Hematopoietic multipotent progenitor cell treated with erythropoietin and hydrocortisone succinate and interleukin-3 and kit ligand, for 8 days (in vitro differentiated cells): Measurements from ENCODE around the gene GARS1.
"Not testable (repeated sequence)": the region's sequence is repeated elsewhere in the genome, so short reads cannot be mapped to it uniquely, and the experiment has no call there.

Source experiments
- DNase-seq: peaks from one replicate; pipeline ENCODE4 v3.0.0-alpha.2; 2015

Gene GARS1

DNA sequence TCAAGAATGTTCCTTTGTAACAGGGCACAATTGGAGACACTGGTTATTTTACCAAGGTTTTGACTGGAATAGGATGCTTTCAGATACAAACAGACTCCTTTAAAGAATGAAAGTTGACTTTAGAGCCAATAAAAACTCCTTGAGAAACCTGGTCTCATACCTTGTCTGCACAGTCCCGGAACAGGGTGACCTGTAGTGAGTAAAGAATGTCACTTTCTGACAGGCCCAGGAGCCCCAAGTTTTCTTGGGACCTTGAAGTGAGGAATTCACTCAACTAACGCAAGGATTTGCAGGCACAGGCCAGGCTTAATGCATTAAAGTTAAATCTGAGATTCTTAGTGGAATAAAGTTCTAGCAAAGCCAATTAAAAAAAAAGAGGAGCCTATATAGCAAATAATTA, 11.5 kb upstream of the GARS1 start:
- DNase-seq = no peak

DNA sequence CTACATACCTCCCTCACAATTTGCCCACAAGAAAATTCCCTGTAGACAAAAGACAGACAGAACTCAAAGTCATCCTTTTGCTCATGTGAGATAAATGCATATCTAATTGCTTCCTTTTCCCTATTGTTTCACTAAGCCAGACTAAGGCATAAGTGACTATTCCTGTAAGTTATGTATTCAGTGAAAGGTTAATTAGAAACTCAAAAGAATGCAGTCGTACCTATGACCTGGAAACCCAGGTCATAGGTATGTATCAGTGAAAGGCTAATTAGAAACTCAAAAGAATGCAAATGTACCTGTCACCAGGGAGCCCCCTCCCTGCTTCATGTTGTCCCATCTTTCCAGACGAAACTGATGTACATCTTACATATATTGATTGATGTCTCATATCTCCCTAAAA, 10.3 kb upstream of the GARS1 start:
- DNase-seq = no peak

DNA sequence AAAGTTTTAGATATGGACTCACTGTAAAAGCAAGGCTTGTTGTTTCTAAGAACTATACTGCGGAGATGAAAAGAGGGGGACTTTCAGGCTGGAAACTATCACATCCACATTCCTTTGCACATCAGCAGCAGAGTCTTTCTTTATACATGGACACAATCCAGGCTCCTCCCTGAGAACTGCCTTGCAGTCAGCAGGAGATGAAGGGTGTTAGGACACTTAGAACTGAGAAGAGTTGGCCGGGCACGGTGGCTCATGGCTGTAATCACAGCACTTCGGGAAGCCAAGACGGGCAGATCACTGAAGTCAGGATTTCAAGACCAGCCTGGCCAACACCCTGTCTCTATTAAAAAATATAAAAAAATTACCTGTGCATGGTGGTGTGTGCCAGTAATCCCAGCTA, 9.7 kb upstream of the GARS1 start:
- no peak for DNase-seq

DNA sequence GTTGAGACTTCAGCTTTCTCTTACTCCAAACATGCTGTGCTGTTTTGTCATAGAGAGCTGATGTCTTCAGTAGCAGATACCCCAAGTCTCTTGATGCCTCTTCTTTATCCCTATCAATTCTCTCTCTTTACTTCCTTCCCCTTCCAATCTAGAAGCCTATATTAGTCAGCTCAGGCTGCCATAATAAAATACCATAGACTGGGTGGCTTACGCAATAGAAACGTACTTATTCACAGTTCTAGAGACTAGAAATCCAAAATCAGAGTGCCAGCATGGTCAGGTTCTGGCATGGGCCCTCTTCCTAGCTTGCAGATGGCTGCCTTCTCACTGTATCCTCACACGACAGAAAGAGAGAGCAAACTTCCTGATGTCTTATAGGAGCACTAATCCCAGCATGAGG, 9.0 kb upstream of the GARS1 start:
- no peak for DNase-seq

DNA sequence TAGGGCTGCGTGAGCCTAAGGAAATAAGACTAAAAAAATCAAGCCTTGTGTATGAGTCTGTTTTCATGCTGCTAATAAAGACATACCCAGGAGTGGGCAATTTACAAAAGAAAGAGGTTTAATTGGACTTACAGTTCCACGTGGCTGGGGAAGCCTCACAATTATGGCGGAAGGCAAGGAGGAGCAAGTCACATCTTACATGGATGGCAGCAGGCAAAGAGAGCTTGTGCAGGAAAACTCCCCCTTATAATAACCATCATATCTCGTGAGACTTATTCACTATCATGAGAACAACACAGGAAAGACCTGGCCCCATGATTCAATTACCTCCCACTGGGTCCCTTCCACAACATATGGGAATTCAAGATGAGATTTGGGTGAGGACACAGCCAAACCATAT, 7.1 kb upstream of the GARS1 start:
- not testable (repeated sequence) for DNase-seq

DNA sequence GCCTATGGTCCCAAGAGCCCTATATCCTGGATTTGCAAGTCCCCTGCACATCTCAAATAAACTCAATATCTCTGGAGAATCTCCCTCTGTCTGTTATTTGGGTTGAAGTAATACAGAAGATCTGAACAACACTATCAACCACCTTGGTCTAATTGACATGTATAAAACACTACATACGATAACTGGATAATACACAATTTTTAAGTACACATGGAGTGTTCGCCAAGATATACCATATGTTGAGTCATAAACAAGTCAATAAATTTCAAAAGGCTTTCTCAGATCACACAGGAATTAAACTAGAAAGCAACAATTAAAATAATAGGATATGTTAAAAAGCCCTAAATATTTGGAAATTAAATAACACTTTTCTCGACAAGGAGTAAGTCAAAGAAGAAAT, 5.6 kb upstream of the GARS1 start:
- DNase-seq = no peak

DNA sequence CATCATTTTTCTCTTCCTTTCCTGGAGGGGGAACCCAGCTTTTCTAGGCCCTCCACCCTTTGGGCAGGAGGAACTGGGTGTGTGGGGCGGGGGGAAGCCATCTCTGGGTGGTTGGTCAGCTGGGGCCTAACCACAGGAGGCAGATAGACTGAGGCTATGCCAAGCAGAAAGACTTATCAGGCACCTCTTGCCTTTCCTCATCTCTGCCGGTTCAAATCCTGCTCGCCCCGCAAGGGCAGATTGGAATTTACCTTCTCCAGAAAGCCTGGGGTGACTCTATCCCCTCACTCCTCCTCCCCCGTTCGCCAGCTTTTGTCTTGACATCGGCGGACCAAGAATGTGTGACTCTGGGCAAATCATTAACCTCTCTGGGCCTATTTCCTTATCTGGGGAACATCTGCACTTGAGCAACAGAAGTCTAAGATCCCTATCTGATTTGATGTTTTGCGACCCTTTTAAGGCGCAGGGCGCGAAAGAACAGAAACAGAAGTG, 584 bp upstream of the GARS1 start:
- peak; percentile 73 for DNase-seq

DNA sequence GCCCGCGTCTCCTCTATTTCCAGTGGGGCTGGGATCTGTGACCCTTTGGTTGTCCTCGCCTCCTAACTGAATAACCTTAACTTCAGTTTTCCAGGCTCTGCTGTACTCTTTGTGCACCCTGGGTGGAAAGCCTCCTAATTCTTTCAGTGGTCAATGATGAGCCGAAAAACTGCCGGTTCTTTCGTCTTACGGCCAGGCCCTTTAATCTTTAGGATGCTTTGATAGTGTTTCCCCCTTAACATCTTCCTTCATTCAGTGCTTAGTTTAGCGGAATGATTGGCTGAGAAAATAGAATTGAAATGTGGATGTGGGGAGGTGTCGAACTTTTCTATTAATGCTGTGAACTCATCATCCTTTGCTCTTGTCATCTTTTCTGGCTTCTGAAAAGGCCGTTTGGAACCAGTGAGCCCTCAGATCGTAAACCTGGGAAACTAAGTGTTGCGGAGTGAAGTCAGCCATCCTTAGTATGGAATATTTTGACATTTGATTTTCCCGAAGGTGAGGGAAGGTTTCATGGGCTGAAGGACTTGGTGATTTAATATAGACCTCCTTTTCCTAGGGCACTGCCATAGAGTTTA, 847 bp downstream of the GARS1 start:
- peak; percentile 22 for DNase-seq

DNA sequence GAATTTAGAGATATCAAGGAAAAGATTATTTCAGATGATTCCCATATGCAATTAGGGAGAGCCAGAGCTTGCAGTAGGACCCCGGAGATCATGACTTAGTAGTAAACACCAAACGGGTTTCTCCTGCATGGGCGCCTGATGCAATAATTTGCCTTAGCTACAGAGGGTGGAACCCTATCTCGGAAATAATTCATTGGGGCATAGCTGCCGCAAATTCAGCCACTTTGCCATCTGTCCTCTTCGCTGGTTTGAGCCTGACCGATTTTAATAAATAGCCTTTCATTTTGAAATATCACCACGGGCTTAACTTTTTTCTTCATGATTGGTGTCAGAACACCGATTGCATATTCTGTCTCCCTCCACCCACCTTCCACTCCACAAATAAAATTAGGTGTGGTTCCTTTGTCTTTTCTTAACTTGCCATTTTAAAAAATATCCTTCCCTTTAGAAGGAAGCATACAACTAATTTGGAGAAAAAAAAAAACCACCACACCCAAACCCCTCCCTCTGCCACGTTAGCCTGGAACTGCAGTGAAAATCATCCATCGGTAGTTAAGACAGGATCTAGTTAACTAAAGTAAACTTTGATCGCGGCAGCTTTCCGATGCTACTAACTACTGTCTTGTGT, 1.4 kb downstream of the GARS1 start:
- DNase-seq = peak; percentile 58

DNA sequence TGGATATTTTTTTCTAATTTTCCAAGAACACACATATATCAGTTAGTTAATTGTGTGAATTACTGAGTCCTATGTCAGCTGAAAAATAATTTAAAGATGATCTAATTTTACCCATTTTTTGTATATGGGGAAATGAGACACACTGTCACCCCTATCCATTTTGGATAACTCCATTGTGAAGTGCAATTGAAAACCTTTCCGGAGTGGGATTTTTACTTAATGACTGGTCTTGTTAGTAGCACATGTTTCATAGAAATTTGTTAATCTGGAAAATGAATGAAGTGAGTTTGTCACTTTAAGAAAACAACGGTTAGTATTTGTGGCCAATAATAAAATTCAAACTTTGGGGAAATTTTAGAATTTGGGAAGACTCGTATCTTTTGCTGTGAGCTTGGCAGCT, 2.0 kb downstream of the GARS1 start:
- DNase-seq = no peak

DNA sequence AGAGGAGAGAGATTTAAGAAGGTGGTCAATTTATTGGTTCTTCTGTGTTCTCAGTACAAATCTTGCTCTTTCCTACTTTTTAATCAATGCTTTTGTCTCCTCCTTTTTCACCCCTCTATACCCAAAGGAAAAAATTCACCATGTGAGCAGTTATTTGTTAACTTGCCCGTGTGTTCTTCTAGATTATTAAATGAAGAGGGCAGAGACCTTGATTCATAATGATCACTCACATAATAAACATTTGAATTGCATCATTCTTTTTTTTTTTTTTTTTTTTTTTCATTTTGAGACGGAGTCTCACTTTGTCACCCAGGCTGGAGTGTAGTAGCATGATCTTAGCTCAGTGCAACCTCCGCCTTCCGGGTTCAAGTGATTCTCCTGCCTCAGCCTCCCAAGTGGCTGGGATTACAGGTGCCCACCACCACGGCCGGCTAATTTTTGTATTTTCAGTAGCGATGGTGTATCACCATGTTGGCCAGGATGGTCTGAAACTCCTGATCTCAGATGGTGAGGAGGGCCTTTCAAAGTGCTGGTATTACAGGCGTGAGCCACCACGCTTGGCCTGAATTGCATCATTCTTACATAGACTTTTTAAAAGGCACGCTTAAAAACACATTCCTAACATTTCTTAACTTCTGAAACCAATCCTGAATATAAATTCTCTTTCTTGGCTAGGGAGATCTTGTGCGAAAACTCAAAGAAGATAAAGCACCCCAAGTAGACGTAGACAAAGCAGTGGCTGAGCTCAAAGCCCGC, 3.6 kb downstream of the GARS1 start:
- DNase-seq = no peak

DNA sequence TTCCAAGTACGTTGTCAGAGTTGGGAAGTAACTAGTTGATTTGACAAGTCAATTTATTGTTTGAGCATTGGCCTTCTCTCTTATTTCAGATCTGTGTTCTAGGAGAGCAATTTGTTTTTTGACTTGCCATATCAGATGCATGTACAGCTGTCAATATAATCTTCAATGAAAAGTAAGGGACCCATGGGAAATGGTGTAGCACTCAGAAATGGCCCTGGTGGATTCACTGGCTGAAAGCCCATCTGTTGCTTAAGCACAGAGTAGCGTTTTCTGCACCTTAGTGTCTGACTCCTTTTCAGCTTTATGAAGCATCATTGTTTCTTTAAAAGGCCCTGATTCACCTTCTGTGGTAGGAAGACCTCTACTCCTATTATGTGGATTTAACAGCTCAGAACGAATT, 10.2 kb downstream of the GARS1 start:
- DNase-seq = no peak

DNA sequence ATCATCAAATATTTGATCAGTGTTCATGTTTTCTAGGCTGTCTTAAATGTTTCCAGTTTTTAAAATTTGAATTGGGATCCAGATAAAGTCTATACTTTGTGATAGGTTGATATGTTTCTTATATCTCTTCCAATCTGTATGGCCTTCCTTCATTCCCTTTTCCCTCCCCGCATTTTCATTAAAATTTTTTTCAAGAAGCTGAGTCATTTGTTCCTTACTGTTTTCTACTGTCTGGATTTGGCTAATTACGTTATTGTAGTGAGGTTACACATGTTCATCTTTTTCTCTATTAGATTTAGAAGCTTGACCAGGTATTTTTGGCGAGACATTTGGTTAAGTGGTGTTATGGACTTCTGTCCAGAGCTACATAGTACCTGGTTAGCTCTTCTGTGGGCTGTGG, 11.2 kb downstream of the GARS1 start:
- DNase-seq = no peak

DNA sequence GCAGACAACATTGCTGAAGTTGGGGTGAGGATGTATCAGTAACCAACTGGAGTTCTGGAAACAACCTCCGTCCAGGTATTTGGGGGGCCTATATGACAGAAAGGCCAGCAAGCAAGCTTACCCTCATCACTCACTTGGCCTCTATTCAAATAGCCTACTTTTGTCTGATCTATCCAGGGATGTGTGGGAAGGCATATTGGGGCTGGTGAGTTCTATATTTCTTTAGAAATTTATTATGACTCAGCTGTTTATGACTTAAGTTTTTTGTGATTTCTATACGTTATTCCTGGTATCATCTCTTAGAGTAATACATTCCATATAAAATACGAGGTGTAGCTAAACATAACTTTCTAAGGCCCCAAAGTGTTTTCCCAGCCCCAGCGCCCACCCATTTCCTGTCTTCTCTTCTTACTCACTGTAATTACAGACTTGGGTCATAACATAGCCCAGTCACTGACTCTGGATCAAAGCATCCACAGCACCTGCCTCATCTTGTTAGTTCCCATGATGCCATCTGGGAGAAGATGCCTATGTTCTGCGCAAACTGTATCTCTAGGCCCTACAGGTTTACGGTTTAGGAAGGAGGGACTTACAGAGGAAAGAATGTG, 18.1 kb downstream of the GARS1 start:
- DNase-seq = no peak

DNA sequence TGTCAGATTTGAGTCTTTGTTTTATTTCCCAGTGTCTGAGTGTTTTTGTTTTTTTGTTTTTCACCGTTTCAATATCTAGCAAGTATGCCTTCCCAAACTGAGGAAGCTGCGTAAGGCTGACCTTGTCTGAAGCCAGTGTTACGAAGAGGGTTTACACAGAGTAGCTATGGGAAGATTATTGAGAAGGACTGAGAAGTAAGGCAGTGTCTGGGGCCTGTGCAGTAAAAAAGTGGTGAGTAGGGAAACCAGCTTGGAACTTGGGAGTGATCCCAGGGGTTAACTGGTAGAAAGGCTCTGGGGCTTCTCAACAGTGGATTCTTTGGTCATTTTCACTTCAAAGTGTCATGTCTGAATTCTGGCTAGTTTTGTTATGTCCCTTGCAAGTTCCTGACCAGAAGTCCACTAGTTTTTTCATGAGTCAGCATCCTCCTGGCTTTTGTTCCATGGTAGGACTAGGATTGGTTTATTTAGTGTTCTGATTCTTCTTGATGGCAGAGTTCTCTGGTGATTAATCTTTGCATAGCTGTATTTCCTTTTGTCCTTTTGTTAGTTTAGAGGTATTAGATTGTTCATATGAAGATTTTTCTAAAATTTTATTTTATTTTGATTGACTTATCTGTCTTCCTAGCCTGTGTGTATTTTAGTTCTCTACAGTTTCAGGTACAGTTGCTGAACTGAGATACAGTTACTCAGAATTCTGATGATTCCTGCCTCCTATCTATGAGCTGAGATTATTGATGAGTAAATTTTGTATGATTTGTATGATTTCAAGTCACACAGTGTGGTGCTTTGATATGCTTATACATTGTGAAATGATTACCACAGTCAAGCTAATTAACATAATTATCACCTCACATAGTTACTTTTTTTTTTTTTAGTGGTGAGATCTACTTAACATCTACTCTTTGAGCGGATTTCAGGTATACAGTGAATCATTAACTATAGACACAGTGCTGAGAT, 19.0 kb downstream of the GARS1 start:
- no peak for DNase-seq

DNA sequence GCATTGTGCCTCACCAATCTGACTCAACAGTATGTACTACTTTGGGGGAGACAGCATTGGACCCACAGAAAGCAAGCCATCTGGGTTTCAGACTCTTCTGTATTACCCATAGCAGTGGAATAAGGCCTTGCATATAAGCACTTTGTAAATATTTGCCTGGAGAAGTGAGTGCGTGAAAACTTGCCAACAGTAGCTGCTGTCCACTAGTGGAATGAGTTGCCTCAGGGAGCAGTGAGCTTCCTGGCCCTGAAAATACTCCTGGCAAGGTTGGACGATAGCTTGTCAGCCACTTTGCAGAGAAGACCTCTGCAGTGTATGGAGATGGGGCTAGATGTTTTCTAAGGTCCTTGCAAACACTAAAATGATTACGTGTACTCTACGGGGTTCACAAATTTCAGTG, 21.6 kb downstream of the GARS1 start:
- DNase-seq = no peak

DNA sequence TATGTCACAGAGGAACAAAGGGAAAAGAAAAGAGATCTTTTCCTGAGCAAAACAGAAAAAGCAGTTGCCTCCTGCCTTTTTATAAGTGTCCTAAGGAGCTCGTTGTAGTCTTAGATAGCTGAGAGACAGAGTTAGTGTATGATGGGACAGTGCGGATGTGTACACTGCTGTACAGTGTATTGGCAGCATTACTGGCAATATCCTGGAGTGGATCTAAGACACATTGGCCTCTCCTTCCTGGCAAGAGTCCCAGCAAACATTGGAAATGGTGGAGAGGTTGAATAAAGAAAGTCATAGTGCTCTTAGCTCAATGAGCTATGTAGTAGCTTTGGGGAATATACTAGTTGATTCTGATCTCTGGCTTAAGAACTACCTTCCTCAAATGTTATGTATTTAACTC, 22.7 kb downstream of the GARS1 start:
- no peak for DNase-seq

DNA sequence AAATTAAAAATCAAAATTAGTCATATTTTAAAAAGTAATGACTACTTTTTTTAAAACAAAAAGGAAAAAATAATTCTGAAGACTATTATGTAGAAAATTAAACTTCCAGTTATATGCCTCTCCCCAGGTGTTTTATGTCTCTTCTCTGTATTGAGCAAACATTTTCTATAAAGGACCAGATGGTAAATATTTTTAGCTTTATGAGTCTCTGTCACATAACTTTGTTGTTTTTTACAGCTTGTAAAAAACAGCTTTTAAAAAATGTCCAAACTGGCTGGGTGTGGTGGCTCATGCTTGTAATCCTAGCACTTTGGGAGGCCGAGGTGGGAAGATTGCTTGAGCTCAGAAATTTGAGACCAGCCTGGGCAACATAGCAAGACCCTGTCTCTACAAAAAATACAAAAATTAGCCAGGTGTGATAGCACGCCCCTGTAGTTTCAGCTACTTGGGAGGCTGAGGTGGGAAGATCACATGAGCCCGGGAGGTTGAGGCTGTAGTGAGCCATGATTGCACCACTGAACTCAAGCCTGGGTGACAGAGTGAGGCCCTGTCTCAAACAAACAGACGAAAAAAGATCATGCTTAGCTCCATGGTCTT, 23.5 kb downstream of the GARS1 start:
- DNase-seq = no peak

DNA sequence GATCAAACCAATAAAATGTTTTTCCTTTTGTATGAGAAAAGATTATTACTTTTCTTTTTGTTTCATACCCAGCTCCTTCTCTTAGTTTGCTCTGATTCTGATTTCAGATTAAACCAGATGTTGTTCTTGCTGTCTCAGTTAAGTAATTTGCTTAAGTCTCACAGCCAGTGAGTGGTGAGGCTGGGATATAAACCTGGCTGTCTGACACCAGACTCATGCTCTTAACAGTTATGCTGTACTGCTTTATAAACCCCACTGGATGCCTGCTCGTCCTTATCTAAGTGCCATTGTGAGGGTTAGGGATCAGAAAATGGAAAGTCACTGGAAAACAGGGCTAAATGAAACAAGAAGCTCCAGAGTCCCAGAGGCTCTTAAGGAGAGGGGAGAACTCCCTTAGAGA, 24.3 kb downstream of the GARS1 start:
- DNase-seq = no peak

DNA sequence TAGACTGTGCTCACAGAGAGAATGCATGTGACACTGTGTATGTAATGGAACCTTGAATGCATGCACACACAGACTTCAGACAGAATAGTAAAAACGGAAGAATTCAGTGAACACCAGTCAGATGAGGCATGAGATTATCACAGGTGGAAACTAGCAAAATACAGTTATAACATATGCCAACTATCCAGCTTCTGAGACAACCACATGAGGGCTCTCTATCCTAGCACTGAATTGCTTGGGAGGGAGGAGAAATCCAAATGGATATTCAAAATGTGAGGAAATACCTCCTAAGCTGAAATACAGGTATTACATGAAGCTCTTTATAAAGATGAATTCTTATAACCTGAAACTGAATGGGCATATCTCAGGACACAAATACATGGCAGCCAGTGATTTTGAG, 30.6 kb downstream of the GARS1 start:
- DNase-seq = no peak

DNA sequence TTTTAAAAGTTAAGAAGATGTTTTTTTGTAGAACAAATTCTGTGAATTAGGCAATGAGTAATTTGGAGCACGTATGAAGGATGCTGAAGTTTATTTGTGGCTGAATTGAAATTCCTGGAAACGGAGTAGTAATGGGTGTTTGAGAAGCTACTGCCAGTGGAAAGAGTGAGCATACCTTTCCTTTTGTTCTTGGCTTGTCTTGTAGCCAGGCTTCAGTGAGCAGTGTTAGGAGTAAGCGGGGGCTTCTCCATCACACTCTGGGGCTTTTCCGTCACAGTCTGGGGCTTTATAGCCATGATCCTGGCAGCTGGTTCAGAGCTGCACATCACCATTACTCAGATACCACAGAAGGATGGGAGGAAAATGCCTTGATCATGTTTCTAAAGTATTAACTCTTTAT, 32.3 kb downstream of the GARS1 start:
- DNase-seq = no peak

DNA sequence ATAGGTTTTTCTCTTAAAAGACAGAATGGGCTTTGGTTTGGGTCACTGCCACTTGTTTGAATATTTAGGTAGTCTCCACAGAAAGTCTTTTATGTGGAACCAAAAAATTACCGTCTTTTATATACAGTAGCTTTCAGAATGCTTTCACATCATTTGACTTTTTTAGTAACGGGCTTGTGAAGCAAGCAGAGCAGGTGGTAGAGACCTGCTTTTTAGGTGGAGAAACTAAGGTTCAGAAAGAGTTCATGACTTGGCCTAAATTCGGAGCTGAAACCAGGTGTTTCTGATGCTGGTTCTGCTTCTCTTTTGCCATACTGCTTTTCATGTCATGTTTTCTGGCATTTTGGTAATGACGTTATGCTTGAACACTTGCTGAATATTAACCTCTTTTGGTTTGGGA, 36.3 kb downstream of the GARS1 start:
- DNase-seq = no peak
